Measurements from ENCODE around the gene MITF.
"Not testable (repeated sequence)": the region's sequence is repeated elsewhere in the genome, so short reads cannot be mapped to it uniquely, and the experiment has no call there.

MITF gene

GRCh38 chr3:69872783-69873378 lies 133.6 kb downstream of the MITF start:
- no peak for DNase-seq (ENCODE audit: low read depth in 2 of 2)

- DNase-seq (ENCODE audit: low read depth in 2 of 2): no peak
Measured at GRCh38 chr3:69876073-69876472, 136.8 kb downstream of the MITF start.

- DNase-seq (ENCODE audit: low read depth in 2 of 2): no peak
Measured at GRCh38 chr3:69878254-69878653, 139.0 kb downstream of the MITF start.

- no peak for DNase-seq (ENCODE audit: low read depth in 2 of 2)
Measured at GRCh38 chr3:69879051-69879450, 139.8 kb downstream of the MITF start.

GRCh38 chr3:69880069-69880640 lies 140.9 kb downstream of the MITF start:
- DNase-seq (ENCODE audit: low read depth in 2 of 2): no peak

GRCh38 chr3:69881051-69881450 lies 141.8 kb downstream of the MITF start:
- DNase-seq (ENCODE audit: low read depth in 2 of 2): no peak

- no peak for DNase-seq (ENCODE audit: low read depth in 2 of 2)
Measured at GRCh38 chr3:69881756-69882428, 142.6 kb downstream of the MITF start.

GRCh38 chr3:69882560-69882959 lies 143.3 kb downstream of the MITF start:
- DNase-seq (ENCODE audit: low read depth in 2 of 2): no peak

GRCh38 chr3:69888040-69888942 lies 149.0 kb downstream of the MITF start:
- DNase-seq (ENCODE audit: low read depth in 2 of 2): no peak

GRCh38 chr3:69888943-69889315 lies 149.7 kb downstream of the MITF start:
- no peak for DNase-seq (ENCODE audit: low read depth in 2 of 2)

- no peak for DNase-seq (ENCODE audit: low read depth in 2 of 2)
Measured at GRCh38 chr3:69890084-69890483, 150.8 kb downstream of the MITF start.

- DNase-seq (ENCODE audit: low read depth in 2 of 2): no peak
Measured at GRCh38 chr3:69890691-69891090, 151.4 kb downstream of the MITF start.

GRCh38 chr3:69892706-69893105 lies 153.4 kb downstream of the MITF start:
- no peak for DNase-seq (ENCODE audit: low read depth in 2 of 2)

GRCh38 chr3:69893274-69893673 lies 154.0 kb downstream of the MITF start:
- no peak for DNase-seq (ENCODE audit: low read depth in 2 of 2)

- DNase-seq (ENCODE audit: low read depth in 2 of 2): no peak
Measured at GRCh38 chr3:69896095-69896494, 156.8 kb downstream of the MITF start.

- DNase-seq (ENCODE audit: low read depth in 2 of 2): no peak
Measured at GRCh38 chr3:69900331-69900730, 161.1 kb downstream of the MITF start.

GRCh38 chr3:69901802-69902201 lies 162.5 kb downstream of the MITF start:
- DNase-seq (ENCODE audit: low read depth in 2 of 2): no peak

- no peak for DNase-seq (ENCODE audit: low read depth in 2 of 2)
Measured at GRCh38 chr3:69902386-69902785, 163.1 kb downstream of the MITF start.

- no peak for DNase-seq (ENCODE audit: low read depth in 2 of 2)
Measured at GRCh38 chr3:69906351-69906966, 167.2 kb downstream of the MITF start.

GRCh38 chr3:69907554-69907953 lies 168.3 kb downstream of the MITF start:
- no peak for DNase-seq (ENCODE audit: low read depth in 2 of 2)

- not testable (repeated sequence) for DNase-seq (ENCODE audit: low read depth in 2 of 2)
Measured at GRCh38 chr3:69909859-69910258, 170.6 kb downstream of the MITF start.

GRCh38 chr3:69913422-69913821 lies 174.2 kb downstream of the MITF start:
- DNase-seq (ENCODE audit: low read depth in 2 of 2): no peak
